ENCODE data around the gene RPGRIP1. TPM values are rescaled to one million over a fixed set of nuclear protein-coding genes. Genes with fewer than 3 reads are reported as not detected.

Gene RPGRIP1
- total RNA-seq, 4 donors from 2014 or later = 0.16 to 0.68 (median 0.22) TPM; not detected in 1

GRCh38 chr14:21311614-21312013 lies 31.7 kb downstream of the RPGRIP1 start:
- TF ChIP-seq, protein P1, sequence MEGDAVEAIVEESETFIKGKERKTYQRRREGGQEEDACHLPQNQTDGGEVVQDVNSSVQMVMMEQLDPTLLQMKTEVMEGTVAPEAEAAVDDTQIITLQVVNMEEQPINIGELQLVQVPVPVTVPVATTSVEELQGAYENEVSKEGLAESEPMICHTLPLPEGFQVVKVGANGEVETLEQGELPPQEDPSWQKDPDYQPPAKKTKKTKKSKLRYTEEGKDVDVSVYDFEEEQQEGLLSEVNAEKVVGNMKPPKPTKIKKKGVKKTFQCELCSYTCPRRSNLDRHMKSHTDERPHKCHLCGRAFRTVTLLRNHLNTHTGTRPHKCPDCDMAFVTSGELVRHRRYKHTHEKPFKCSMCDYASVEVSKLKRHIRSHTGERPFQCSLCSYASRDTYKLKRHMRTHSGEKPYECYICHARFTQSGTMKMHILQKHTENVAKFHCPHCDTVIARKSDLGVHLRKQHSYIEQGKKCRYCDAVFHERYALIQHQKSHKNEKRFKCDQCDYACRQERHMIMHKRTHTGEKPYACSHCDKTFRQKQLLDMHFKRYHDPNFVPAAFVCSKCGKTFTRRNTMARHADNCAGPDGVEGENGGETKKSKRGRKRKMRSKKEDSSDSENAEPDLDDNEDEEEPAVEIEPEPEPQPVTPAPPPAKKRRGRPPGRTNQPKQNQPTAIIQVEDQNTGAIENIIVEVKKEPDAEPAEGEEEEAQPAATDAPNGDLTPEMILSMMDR (IDR thresholded peaks at IDR 0.05; ENCODE audit: low read depth) = no peak

- TF ChIP-seq, protein P1 (IDR thresholded peaks at IDR 0.05; ENCODE audit: low read depth) = no peak
These were observed 33.6 kb downstream of the RPGRIP1 start for GRCh38 chr14:21313512-21313911.

DNA sequence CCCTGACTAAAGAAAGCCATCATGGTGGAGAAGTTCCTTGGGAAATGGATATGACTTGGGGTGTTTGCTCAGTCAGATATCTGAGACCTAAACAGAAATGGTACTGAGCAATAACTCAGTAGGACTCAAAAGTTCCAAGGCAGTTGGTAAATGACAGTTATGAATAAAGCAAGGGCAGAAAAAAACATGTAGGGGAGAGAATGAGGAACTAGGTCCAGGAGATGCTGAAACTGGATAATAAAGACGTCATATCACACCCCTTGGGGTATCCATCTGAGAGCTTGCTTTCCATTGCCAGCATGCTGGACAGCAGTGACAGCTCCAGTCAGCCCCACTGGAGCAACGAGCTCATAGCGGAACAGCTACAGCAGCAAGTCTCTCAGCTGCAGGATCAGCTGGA lies 37.5 kb downstream of the RPGRIP1 start:
- TF ChIP-seq, protein P1 (IDR thresholded peaks at IDR 0.05; ENCODE audit: low read depth) = no peak

DNA sequence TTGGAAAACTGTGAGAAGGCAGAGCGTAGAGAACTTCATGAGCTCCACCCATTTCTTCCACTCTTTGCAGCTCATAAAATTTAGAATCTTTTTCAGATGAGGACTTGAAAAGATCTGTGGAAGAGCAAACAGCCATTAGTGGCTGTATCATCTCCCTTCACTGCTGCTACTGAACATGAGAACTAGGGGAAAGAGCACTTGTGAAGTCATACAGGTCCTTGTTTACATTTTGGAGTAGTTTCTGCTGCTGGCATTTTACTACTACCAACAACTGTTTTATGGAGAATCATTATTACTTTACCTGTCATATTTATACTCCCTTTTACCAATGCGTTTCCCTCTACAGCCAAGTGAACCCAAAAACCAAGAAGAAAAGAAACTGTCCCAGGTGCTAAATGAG lies 41.0 kb downstream of the RPGRIP1 start:
- TF ChIP-seq, protein P1 (IDR thresholded peaks at IDR 0.05; ENCODE audit: low read depth) = no peak

DNA sequence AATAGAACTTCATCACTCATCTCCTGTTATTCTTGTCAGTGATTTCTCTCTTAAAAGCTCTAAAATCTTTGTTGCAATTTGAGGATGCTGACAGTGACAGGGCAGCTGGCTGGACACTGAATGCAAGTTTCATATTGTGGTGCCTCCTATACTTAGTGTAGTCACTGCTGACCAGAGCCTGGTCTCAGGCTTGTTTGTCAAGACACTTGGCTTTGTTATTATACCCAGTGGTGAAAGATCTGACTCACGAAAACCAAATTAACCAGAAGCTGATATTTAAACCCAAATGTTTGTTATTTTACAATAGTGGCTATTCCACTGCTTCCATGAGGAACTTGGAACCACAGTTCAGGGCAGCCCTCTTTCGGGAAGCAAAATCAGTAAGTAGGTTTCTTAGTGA lies 42.8 kb downstream of the RPGRIP1 start:
- TF ChIP-seq, protein P1 (IDR thresholded peaks at IDR 0.05; ENCODE audit: low read depth) = no peak

- TF ChIP-seq, protein P1 (IDR thresholded peaks at IDR 0.05; ENCODE audit: low read depth) = no peak
These were observed 47.1 kb downstream of the RPGRIP1 start for GRCh38 chr14:21326972-21327371.

Other genes starting within 250 kb of the RPGRIP1 start
- not detected for gene TPPP2, start 249.9 kb upstream of the RPGRIP1 start, total RNA-seq
- not detected for gene RNASE13, start 245.3 kb upstream of the RPGRIP1 start, total RNA-seq
- gene RNASE7, start 237.7 kb upstream of the RPGRIP1 start, total RNA-seq = not detected
- not detected for gene RNASE8, start 222.3 kb upstream of the RPGRIP1 start, total RNA-seq
- 100 to 1,000 TPM in 1 of 4 donors, 10 to 100 TPM in 3; 32.3 to 109 (median 46.9) TPM for gene ARHGEF40, start 209.8 kb upstream of the RPGRIP1 start, total RNA-seq
- gene ZNF219, start 181.4 kb upstream of the RPGRIP1 start, total RNA-seq = 10 to 100 TPM; 15.2 to 54.1 (median 38.4) TPM
- 1 to 10 TPM in 1 of 4 donors, under 1 TPM in 1, not detected in 2; 0.44 to 1.8 TPM for gene TMEM253, start 179.0 kb upstream of the RPGRIP1 start, total RNA-seq
- not detected for gene OR5AU1, start 124.0 kb upstream of the RPGRIP1 start, total RNA-seq
- gene HNRNPC, start 10.6 kb upstream of the RPGRIP1 start, total RNA-seq = 100 to 1,000 TPM; 298 to 466 (median 406) TPM
- 10 to 100 TPM; 54.8 to 73.7 (median 57.7) TPM for gene SUPT16H, start 103.9 kb downstream of the RPGRIP1 start, total RNA-seq
- gene CHD8, start 176.0 kb downstream of the RPGRIP1 start, total RNA-seq = 10 to 100 TPM; 46.9 to 60.5 (median 53.1) TPM
- 10 to 100 TPM; 19.6 to 31.1 (median 23.4) TPM for gene RAB2B, start 196.9 kb downstream of the RPGRIP1 start, total RNA-seq
- gene TOX4, start 197.1 kb downstream of the RPGRIP1 start, total RNA-seq = 10 to 100 TPM; 46.4 to 57.6 (median 49.2) TPM
- 10 to 100 TPM; 29.8 to 46.9 (median 40.1) TPM for gene METTL3, start 231.3 kb downstream of the RPGRIP1 start, total RNA-seq
- 1 to 10 TPM in 3 of 4 donors, under 1 TPM in 1; 0.65 to 6.6 (median 3.6) TPM for gene SALL2, start 246.3 kb downstream of the RPGRIP1 start, total RNA-seq